ENCODE data around the gene RPS24. TPM values are rescaled to one million over a fixed set of nuclear protein-coding genes. Genes with fewer than 3 reads are reported as not detected.

Gene RPS24
- total RNA-seq, 1 experiment from 2014 or later = 1,941 TPM

- Mint-ChIP-seq H3K4me3 (ENCODE audit: low read depth, unreplicated experiment) (no peak overlapping the region), H3K9me3 (ENCODE audit: low read depth, unreplicated experiment) (no peaks in the 10 kb centered on the region), H3K27me3 (ENCODE audit: unreplicated experiment) (no peaks in the 10 kb centered on the region), H3K36me3 (ENCODE audit: insufficient read depth, unreplicated experiment) (peaks cover 50% of the 10 kb centered on the region), H3K27ac (ENCODE audit: unreplicated experiment) (no peak overlapping the region), H3K4me1 (ENCODE audit: low read depth, unreplicated experiment) (no peaks in the 10 kb centered on the region)
- TF ChIP-seq CTCF (IDR thresholded peaks at IDR 0.05; ENCODE audit: unreplicated experiment) = no peak
- intact Hi-C loops (cut with micrococcal nuclease; ENCODE audit: unreplicated experiment) = loop anchor here (10.0 kb wide), 1 partner anchor 160 kb away; no protein-coding TSS in a partner anchor
- BruUV-seq (replicated peaks) = no TSS peak
- DNase-seq = no peak
- CTCF ChIA-PET = no interaction called here
Measured at GRCh38 chr10:78004215-78005026, 29.2 kb upstream of the RPS24 start.

GRCh38 chr10:78007172-78007571 is 26.5 kb upstream of the RPS24 start:
- Mint-ChIP-seq H3K9me3 (ENCODE audit: low read depth, unreplicated experiment) (no peaks in the 10 kb centered on the region), H3K36me3 (ENCODE audit: insufficient read depth, unreplicated experiment) (peaks cover 56% of the 10 kb centered on the region), H3K4me3 (ENCODE audit: low read depth, unreplicated experiment) (no peak overlapping the region), H3K27ac (ENCODE audit: unreplicated experiment) (no peak overlapping the region), H3K27me3 (ENCODE audit: unreplicated experiment) (no peaks in the 10 kb centered on the region), H3K4me1 (ENCODE audit: low read depth, unreplicated experiment) (no peaks in the 10 kb centered on the region)
- CTCF ChIA-PET = no interaction called here
- no TSS peak for BruUV-seq (replicated peaks)
- intact Hi-C loops (cut with micrococcal nuclease; ENCODE audit: unreplicated experiment) = loop anchor here (10.0 kb wide), 1 partner anchor 162 kb away; no protein-coding TSS in a partner anchor
- no peak for TF ChIP-seq CTCF (IDR thresholded peaks at IDR 0.05; ENCODE audit: unreplicated experiment)
- DNase-seq = no peak

GRCh38 chr10:78009662-78010061 is 24.0 kb upstream of the RPS24 start:
- intact Hi-C loops (cut with micrococcal nuclease; ENCODE audit: unreplicated experiment) = loop anchor here (10.0 kb wide), 1 partner anchor 165 kb away; no protein-coding TSS in a partner anchor
- Mint-ChIP-seq H3K4me3 (ENCODE audit: low read depth, unreplicated experiment) (no peak overlapping the region), H3K27me3 (ENCODE audit: unreplicated experiment) (no peaks in the 10 kb centered on the region), H3K27ac (ENCODE audit: unreplicated experiment) (no peak overlapping the region), H3K4me1 (ENCODE audit: low read depth, unreplicated experiment) (no peaks in the 10 kb centered on the region), H3K9me3 (ENCODE audit: low read depth, unreplicated experiment) (no peaks in the 10 kb centered on the region), H3K36me3 (ENCODE audit: insufficient read depth, unreplicated experiment) (peaks cover 64% of the 10 kb centered on the region)
- TF ChIP-seq CTCF (IDR thresholded peaks at IDR 0.05; ENCODE audit: unreplicated experiment) = no peak
- CTCF ChIA-PET = no interaction called here
- BruUV-seq (replicated peaks) = no TSS peak
- DNase-seq = no peak

- no peaks in the 10 kb centered on the region for H3K4me1 Mint-ChIP-seq (ENCODE audit: low read depth, unreplicated experiment)
- H3K27ac Mint-ChIP-seq (ENCODE audit: unreplicated experiment) = no peak overlapping the region
- TF ChIP-seq CTCF (IDR thresholded peaks at IDR 0.05; ENCODE audit: unreplicated experiment) = no peak
- no peaks in the 10 kb centered on the region for H3K27me3 Mint-ChIP-seq (ENCODE audit: unreplicated experiment)
- peaks cover 69% of the 10 kb centered on the region for H3K36me3 Mint-ChIP-seq (ENCODE audit: insufficient read depth, unreplicated experiment)
- no TSS peak for BruUV-seq (replicated peaks)
- CTCF ChIA-PET = no interaction called here
- no peak overlapping the region for H3K4me3 Mint-ChIP-seq (ENCODE audit: low read depth, unreplicated experiment)
- intact Hi-C loops (cut with micrococcal nuclease; ENCODE audit: unreplicated experiment) = no loop called here
- no peaks in the 10 kb centered on the region for H3K9me3 Mint-ChIP-seq (ENCODE audit: low read depth, unreplicated experiment)
- no peak for DNase-seq
Measured at GRCh38 chr10:78010278-78010677, 23.4 kb upstream of the RPS24 start.

Measured in Calu3 (cell line).